Type B pancreatic cell (in vitro differentiated cells): ENCODE data around the gene SEL1L3. TPM values are rescaled to one million over a fixed set of nuclear protein-coding genes. Genes with fewer than 3 reads are reported as not detected.

Experiments used
- DNase-seq: peaks from one replicate; pipeline ENCODE4 v3.0.0; 2021; ENCODE audit warnings: mixed read lengths; ENCODE audit not compliant: unreplicated experiment; ENCODE audit errors: extremely low spot score
- H3K27ac Mint-ChIP-seq: 2 replicates; pipeline ENCODE4 v1.8.0; 2021; ENCODE audit warnings: mild to moderate bottlenecking, mixed read lengths
- H3K27me3 Mint-ChIP-seq: 2 replicates; pipeline ENCODE4 v1.8.0; 2021; ENCODE audit warnings: mixed read lengths
- H3K36me3 Mint-ChIP-seq: 2 replicates; pipeline ENCODE4 v1.8.0; 2021; ENCODE audit warnings: mixed read lengths
- H3K4me1 Mint-ChIP-seq: one replicate; pipeline ENCODE4 v1.8.0; 2021; ENCODE audit warnings: mixed read lengths; ENCODE audit not compliant: unreplicated experiment
- H3K4me3 Mint-ChIP-seq: 2 replicates; pipeline ENCODE4 v1.8.0; 2021; ENCODE audit warnings: mild to moderate bottlenecking, mixed read lengths
- H3K9me3 Mint-ChIP-seq: 2 replicates; pipeline ENCODE4 v1.8.0; 2021; ENCODE audit warnings: mixed read lengths
- total RNA-seq: library from RNA; stranded (reverse); gene quantifications from 2 replicates; pipeline ENCODE4 v1.2.1, GENCODE V29; 2021; ENCODE audit warnings: low replicate concordance
- TF ChIP-seq, protein P1 (sequence below): fragments of 200-600 bp; sonication (generic); conservative IDR thresholded peaks from 2 replicates; pipeline ENCODE4 v1.5.0; 2021; ENCODE audit warnings: antibody characterized with exemption, mild to moderate bottlenecking

Gene SEL1L3
- total RNA-seq, 1 donor from 2014 or later, result 28.2 TPM

DNA sequence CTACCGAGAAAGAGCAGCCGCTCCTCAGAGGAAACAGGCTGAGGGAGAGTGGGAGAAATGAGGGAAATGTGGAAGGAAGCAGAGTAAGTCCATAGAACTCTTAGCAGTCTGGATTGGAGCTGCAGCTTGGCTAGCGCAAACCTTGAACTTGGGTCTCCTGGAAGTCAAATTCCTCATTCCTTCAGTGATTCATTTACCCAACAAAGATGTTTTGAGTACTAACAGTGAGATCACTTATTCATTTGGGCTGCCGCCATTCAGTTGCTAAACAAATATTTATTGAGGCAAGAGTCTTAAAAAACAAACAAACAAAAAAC, 51.5 kb downstream of the SEL1L3 start:
- H3K4me3 Mint-ChIP-seq, result no peak overlapping the region
- peaks cover 14% of the 10 kb centered on the region for H3K4me1 Mint-ChIP-seq
- peaks cover 5% of the 10 kb centered on the region for H3K9me3 Mint-ChIP-seq
- TF ChIP-seq, protein P1, sequence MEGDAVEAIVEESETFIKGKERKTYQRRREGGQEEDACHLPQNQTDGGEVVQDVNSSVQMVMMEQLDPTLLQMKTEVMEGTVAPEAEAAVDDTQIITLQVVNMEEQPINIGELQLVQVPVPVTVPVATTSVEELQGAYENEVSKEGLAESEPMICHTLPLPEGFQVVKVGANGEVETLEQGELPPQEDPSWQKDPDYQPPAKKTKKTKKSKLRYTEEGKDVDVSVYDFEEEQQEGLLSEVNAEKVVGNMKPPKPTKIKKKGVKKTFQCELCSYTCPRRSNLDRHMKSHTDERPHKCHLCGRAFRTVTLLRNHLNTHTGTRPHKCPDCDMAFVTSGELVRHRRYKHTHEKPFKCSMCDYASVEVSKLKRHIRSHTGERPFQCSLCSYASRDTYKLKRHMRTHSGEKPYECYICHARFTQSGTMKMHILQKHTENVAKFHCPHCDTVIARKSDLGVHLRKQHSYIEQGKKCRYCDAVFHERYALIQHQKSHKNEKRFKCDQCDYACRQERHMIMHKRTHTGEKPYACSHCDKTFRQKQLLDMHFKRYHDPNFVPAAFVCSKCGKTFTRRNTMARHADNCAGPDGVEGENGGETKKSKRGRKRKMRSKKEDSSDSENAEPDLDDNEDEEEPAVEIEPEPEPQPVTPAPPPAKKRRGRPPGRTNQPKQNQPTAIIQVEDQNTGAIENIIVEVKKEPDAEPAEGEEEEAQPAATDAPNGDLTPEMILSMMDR, result no peak
- H3K27me3 Mint-ChIP-seq, result no peaks in the 10 kb centered on the region
- H3K27ac Mint-ChIP-seq, result no peak overlapping the region
- peaks cover 13% of the 10 kb centered on the region for H3K36me3 Mint-ChIP-seq
- no peak for DNase-seq

DNA sequence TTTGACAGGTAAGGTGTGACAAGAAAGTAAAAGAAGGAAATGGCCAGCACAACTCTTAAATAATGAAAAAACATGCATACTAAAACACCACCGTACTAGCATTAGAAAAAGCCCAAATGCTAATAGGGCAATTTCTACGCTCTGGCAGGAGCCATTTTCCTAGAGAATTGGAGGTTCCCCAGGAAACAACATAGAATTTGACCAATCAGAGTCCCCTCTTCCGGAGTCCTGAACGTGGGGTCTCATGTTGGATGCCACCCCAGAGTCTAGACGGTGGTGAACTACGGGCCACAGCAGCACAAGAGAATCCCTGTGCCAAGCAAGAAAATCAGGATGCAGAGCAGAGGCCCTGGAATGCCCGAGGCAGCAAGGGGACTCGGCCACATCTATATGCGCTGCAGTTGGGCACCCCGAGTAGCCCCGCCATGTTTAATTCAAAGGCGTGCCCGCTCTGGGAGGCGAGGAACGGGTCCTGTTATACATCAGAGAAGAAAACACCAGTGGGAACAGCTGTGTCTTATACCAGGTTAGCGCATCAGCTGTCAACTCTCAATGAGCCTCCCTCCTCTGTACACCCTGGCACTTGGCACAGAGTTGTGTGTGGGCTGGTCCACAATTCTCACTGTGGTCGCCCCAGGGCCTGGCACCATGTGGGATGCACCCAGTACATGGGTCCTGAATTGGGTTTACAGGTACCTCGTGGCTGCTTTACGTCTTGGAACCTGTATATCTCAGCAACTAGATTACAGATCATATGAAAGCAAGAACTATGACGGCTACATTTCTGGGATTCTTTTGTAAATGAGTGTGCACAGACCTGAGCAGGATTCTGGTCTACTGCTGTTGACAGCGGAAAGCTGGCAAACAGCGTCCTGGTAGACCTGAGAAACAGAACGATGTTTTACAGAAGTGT, 52.1 kb downstream of the SEL1L3 start:
- TF ChIP-seq, protein P1, result no peak
- H3K4me3 Mint-ChIP-seq, result no peak overlapping the region
- peaks cover 14% of the 10 kb centered on the region for H3K4me1 Mint-ChIP-seq
- no peak for DNase-seq
- no peaks in the 10 kb centered on the region for H3K27me3 Mint-ChIP-seq
- peaks cover 13% of the 10 kb centered on the region for H3K36me3 Mint-ChIP-seq
- peaks cover 5% of the 10 kb centered on the region for H3K9me3 Mint-ChIP-seq
- no peak overlapping the region for H3K27ac Mint-ChIP-seq

DNA sequence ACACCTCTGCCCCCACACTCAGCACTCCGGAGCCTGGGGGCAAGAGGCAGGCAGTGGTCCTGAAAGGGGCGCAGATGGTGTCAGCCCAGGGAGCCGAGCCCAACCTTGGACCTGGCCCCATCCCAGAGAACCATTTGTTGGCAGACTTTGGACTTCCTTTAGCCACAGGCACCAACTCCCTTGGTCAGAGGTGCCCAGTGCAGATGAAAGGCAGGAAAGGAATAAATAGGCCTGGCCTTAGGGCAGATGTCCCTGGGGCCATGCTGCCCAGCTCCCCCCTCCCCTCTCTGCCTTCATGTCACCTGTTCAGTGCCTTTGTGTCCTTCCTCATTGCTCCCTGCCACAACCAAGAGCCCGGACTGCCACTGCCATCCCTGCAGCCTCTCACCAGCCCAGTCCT, 52.8 kb downstream of the SEL1L3 start:
- no peak for DNase-seq
- no peak overlapping the region for H3K27ac Mint-ChIP-seq
- H3K4me1 Mint-ChIP-seq, result peaks cover 14% of the 10 kb centered on the region
- no peak overlapping the region for H3K4me3 Mint-ChIP-seq
- peaks cover 13% of the 10 kb centered on the region for H3K36me3 Mint-ChIP-seq
- H3K9me3 Mint-ChIP-seq, result peaks cover 5% of the 10 kb centered on the region
- no peaks in the 10 kb centered on the region for H3K27me3 Mint-ChIP-seq
- TF ChIP-seq, protein P1, result no peak

DNA sequence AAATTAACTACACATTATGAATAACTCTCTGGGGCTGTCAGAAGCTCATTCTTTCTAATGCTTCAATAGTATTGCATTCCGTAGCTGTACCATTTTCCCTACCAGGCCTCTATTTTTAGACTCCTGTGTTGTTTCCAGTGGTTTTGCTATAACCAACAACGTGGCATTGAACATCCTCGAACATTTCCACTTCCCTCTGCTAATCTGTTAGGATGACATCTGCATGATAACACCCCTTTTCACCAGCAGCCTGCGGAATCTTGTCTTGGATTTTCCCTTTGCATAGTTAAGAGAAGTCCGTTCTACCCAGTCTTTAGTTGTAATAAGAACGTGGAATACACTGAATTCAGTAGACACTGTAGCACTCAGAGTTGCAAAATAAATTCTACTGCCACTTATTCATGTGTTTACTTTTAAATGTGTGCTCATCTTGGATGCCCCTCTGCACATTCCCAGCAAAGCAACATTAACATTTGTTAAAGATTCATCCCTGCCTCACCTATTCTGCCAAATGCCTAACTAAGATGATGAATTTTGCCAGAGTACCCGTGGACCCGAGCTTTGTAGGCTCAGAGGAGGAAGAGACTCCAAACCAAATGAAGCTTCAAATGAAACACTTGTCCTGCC, 55.6 kb downstream of the SEL1L3 start:
- Mint-ChIP-seq H3K4me3 (no peak overlapping the region), H3K27ac (no peak overlapping the region), H3K27me3 (no peaks in the 10 kb centered on the region), H3K9me3 (no peaks in the 10 kb centered on the region), H3K36me3 (peaks cover 10% of the 10 kb centered on the region), H3K4me1 (peaks cover 4% of the 10 kb centered on the region)
- DNase-seq, result no peak
- TF ChIP-seq, protein P1, result no peak

DNA sequence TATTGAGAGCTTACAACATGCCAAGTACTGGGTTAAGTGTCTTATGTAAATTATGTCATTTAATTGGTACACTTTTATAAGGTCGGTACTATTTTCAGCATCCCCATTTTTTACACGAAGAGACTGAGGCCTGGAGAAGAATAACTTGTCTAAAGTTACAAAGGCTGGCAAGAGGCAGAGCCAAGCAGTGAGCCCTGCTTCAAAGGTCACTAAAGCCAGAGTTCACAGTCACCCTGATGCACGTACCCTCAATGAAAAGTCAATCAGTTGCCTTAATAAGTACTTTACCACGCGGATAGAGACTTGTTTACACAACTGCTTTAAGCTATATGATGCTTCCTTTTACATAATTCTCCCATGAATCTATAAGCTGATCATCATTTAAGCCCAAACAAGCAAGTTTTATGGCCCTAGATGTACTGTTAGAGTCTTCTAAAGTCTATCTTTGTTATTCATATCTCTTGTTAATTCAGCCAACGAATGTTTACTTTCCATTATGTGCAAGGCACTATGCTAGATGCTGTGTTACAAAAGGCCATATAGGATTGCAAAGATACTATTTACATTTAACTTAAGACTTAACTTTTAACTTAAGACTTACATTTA, 57.4 kb downstream of the SEL1L3 start:
- no peaks in the 10 kb centered on the region for H3K4me1 Mint-ChIP-seq
- no peaks in the 10 kb centered on the region for H3K9me3 Mint-ChIP-seq
- H3K27ac Mint-ChIP-seq, result no peak overlapping the region
- TF ChIP-seq, protein P1, result no peak
- DNase-seq, result no peak
- H3K4me3 Mint-ChIP-seq, result no peak overlapping the region
- peaks cover 4% of the 10 kb centered on the region for H3K36me3 Mint-ChIP-seq
- H3K27me3 Mint-ChIP-seq, result no peaks in the 10 kb centered on the region
